ENCODE data around the gene ARL2BP.
"Not testable (repeated sequence)": the region's sequence is repeated elsewhere in the genome, so short reads cannot be mapped to it uniquely, and the experiment has no call there.

Gene ARL2BP

GRCh38 chr16:57262841-57263540, 17.9 kb downstream of the ARL2BP start:
- in situ Hi-C loops (cut with MboI; ENCODE audit: low sequenced_read_pairs), result no loop called here

DNA sequence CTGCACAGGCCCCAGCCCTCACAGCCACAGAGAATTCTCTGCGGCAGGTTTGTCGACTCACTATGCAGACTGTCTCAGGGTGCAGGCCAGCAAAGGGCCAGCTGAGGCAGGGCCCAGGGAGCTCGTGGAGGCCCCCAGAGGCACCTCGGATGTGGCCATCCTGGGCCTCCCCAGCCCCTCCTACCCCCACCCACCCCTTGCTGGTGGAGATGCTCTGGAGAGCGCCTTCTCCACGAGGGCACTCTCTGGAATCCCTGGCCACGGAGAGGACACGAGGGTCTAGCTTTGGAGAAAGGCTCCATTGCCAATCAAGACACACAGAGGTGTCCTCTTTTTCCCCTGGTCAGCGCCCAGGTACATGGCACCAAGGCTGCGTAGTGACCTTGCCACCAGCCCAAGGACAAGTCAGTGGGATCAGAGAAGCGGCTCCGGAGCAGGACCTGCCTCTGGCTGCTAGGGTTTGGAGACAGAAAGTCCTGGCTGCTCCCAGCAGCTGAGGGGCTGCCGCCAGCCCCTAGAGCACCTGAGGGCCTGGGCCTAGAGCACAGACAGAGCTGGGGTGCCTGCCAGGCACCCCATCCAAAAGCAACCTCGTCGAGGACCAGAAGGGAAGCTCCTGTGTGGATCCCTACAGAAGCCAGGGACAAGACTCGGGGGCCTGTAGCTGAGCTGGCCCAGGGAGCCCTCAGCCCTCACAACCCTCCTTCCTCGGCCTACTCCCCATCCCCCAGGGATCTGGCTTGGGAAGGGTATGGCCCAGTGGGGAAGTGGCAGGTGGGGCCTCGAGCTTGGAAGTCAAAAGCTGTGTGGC, 18.7 kb downstream of the ARL2BP start:
- in situ Hi-C loops (cut with MboI; ENCODE audit: low sequenced_read_pairs), result no loop called here

DNA sequence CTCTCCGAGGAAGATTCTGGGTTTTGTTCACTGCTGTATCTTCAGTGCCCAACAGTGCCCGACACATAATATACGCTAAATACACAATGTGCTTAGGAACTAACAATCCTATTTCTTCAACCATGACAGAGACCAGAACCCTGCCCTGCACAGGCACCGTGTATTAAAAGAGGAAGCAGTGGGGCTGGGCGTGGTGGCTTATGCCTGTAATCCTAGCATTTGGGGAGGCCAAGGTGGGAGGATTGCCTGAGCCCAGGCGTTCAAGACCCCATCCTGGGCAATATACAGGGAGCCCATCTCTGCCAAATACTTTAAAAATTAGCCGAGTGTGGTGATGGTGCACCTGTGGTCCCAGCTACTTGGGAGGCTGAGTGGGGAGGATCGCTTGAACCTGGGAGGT, 19.3 kb downstream of the ARL2BP start:
- in situ Hi-C loops (cut with MboI; ENCODE audit: low sequenced_read_pairs), result no loop called here

- in situ Hi-C loops (cut with MboI; ENCODE audit: low sequenced_read_pairs), result no loop called here
Observed at GRCh38 chr16:57264950-57265371, 19.9 kb downstream of the ARL2BP start.

- in situ Hi-C loops (cut with MboI; ENCODE audit: low sequenced_read_pairs), result no loop called here
Observed at GRCh38 chr16:57265850-57266530, 20.9 kb downstream of the ARL2BP start.

- in situ Hi-C loops (cut with MboI; ENCODE audit: low sequenced_read_pairs), result no loop called here
Observed at GRCh38 chr16:57266531-57267260, 21.6 kb downstream of the ARL2BP start.

- in situ Hi-C loops (cut with MboI; ENCODE audit: low sequenced_read_pairs), result not testable (repeated sequence)
Observed at GRCh38 chr16:57267343-57267742, 22.3 kb downstream of the ARL2BP start.

GRCh38 chr16:57268804-57269800, 24.0 kb downstream of the ARL2BP start:
- in situ Hi-C loops (cut with MboI; ENCODE audit: low sequenced_read_pairs), result no loop called here

GRCh38 chr16:57270221-57271062, 25.4 kb downstream of the ARL2BP start:
- in situ Hi-C loops (cut with MboI; ENCODE audit: low sequenced_read_pairs), result no loop called here

DNA sequence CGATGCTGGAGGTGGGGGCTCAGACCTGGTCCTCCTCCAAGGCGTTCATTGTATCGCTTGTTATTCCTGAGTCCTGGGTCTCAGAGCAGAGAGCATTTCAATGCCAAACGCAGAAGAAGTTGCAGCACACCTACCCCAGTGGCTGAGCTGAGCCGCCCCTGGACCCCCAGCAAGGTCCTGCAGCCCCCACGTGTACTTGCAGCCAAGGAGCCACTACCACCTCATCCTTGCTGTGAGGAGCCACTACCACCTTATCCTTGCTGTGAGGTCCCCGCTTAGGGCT, 25.9 kb downstream of the ARL2BP start:
- in situ Hi-C loops (cut with MboI; ENCODE audit: low sequenced_read_pairs), result no loop called here

GRCh38 chr16:57271867-57272495, 26.9 kb downstream of the ARL2BP start:
- in situ Hi-C loops (cut with MboI; ENCODE audit: low sequenced_read_pairs), result no loop called here

DNA sequence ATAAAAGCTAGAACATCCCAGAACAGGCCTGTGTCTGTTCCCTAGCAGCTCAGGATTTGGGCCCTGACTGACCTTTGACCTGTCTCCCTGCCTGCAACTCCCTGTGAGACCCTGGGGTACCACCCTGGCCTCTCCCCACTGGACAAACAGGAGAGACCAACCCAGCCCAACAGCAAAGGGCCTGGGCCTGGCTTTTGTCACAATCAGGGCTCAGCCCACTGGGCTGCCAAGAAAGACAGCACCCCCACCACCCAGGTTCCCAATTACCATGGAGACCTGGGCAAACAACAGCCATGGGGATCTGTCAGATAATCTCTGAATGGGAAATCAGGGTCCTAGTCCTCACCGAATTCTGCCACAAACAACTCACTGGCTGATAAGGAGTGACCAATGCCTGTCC, 28.3 kb downstream of the ARL2BP start:
- in situ Hi-C loops (cut with MboI; ENCODE audit: low sequenced_read_pairs), result no loop called here

DNA sequence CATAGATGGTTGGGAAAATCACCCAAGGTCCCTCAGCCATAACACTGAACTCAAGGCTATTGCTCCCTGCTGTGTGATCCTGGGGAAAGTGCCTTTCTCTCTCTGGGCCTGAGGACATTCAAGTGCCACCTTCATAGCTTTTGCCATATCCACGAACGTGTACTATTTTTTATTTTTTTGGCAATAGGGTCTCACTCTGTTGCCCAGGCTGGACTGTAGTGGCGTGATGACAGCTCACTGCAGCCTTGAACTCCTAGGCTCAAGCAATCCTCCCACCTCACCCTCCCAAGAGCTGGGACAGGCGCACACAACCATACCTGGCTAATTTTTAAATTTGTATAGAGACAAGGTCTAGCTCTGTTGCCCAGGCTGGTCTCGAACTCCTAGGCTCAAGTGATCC, 28.8 kb downstream of the ARL2BP start:
- in situ Hi-C loops (cut with MboI; ENCODE audit: low sequenced_read_pairs), result no loop called here

GRCh38 chr16:57275946-57276345, 30.9 kb downstream of the ARL2BP start:
- in situ Hi-C loops (cut with MboI; ENCODE audit: low sequenced_read_pairs), result not testable (repeated sequence)

- in situ Hi-C loops (cut with MboI; ENCODE audit: low sequenced_read_pairs), result no loop called here
Observed at GRCh38 chr16:57276596-57276995, 31.5 kb downstream of the ARL2BP start.

GRCh38 chr16:57277586-57277985, 32.5 kb downstream of the ARL2BP start:
- in situ Hi-C loops (cut with MboI; ENCODE audit: low sequenced_read_pairs), result no loop called here

- in situ Hi-C loops (cut with MboI; ENCODE audit: low sequenced_read_pairs), result no loop called here
Observed at GRCh38 chr16:57278494-57278893, 33.4 kb downstream of the ARL2BP start.

- in situ Hi-C loops (cut with MboI; ENCODE audit: low sequenced_read_pairs), result no loop called here
Observed at GRCh38 chr16:57279780-57280638, 35.0 kb downstream of the ARL2BP start.

Measured in HL-60/S4 (cell line).